Liver (tissue), 9 donors: Measurements from ENCODE around the gene CMTM8. TPM values are rescaled to one million over a fixed set of nuclear protein-coding genes. Genes with fewer than 3 reads are reported as not detected.

ENCODE experiments used
- DNase-seq: peaks from one replicate; pipeline ENCODE4 v3.0.0-alpha.2; 2017; ENCODE audit warnings: low spot score
- H3K27ac ChIP-seq, 2 donors: one replicate each; pipeline ENCODE4 v1.7.0; 2013; ENCODE audit warnings: inconsistent platforms in 2 of 2, low read length in 2 of 2, control low read depth in 1 of 2, low read depth in 1 of 2, mild to moderate bottlenecking in 1 of 2
- H3K27me3 ChIP-seq, 4 donors: one replicate each; pipeline versions ENCODE4 v1.6.1 to v1.7.0; 2013; ENCODE audit warnings: low read length in 3 of 4, inconsistent platforms in 1 of 4, mild to moderate bottlenecking in 1 of 4, moderate library complexity in 1 of 4; ENCODE audit not compliant: control insufficient read depth in 4 of 4, insufficient read depth in 4 of 4
- H3K36me3 ChIP-seq, 4 donors: one replicate each; pipeline versions ENCODE4 v1.6.1 to v1.7.0; 2013; ENCODE audit warnings: low read length in 3 of 4, mild to moderate bottlenecking in 3 of 4, low read depth in 1 of 4, moderate library complexity in 1 of 4; ENCODE audit not compliant: control insufficient read depth in 4 of 4, insufficient read depth in 3 of 4
- H3K4me1 ChIP-seq, 4 donors: one replicate each; pipeline versions ENCODE4 v1.6.1 to v1.7.0; 2013; ENCODE audit warnings: low read length in 3 of 4, mild to moderate bottlenecking in 3 of 4, moderate library complexity in 1 of 4; ENCODE audit not compliant: control insufficient read depth in 4 of 4, insufficient read depth in 4 of 4
- H3K4me3 ChIP-seq, 3 donors: one replicate each; pipeline versions ENCODE4 v1.6.1 to v1.7.0; 2013; ENCODE audit warnings: low read length in 3 of 3, control low read depth in 1 of 3, low read depth in 1 of 3, mild to moderate bottlenecking in 1 of 3
- H3K9ac ChIP-seq, 2 donors: one replicate each; pipeline ENCODE4 v1.7.0; 2013; ENCODE audit warnings: low read length in 2 of 2, mild to moderate bottlenecking in 2 of 2, moderate library complexity in 2 of 2, control low read depth in 1 of 2, low read depth in 1 of 2
- H3K9me3 ChIP-seq, 4 donors: one replicate each; pipeline versions ENCODE4 v1.6.1 to v1.7.0; 2013; ENCODE audit warnings: low read length in 3 of 4; ENCODE audit not compliant: control insufficient read depth in 4 of 4
- EGR1 ChIP-seq, 2 donors: IDR thresholded peaks; 2 replicates each; pipeline ENCODE4 v1.6.1; 2016 to 2018; ENCODE audit warnings: antibody characterized with exemption in 2 of 2, low read depth in 2 of 2
- FOXA1 ChIP-seq: IDR thresholded peaks from 2 replicates; pipeline ENCODE4 v1.6.1; 2016; ENCODE audit warnings: antibody characterized with exemption
- FOXA2 ChIP-seq: IDR thresholded peaks from 2 replicates; pipeline ENCODE4 v1.6.1; 2016; ENCODE audit warnings: antibody characterized with exemption
- GABPA ChIP-seq, 2 donors: IDR thresholded peaks in 1 of 2; conservative IDR thresholded peaks in 1 of 2; 2 replicates each; pipeline ENCODE4 v1.6.1; 2016; ENCODE audit warnings: antibody characterized with exemption in 2 of 2, mild to moderate bottlenecking in 1 of 2, moderate library complexity in 1 of 2
- HNF4A ChIP-seq, 2 donors: conservative IDR thresholded peaks; 2 replicates each; pipeline ENCODE4 v1.6.1; 2016; ENCODE audit warnings: antibody characterized with exemption in 2 of 2, mild to moderate bottlenecking in 2 of 2
- HNF4G ChIP-seq: IDR thresholded peaks from 2 replicates; pipeline ENCODE4 v1.6.1; 2016; ENCODE audit warnings: antibody characterized with exemption
- JUND ChIP-seq, 2 donors: IDR thresholded peaks; 2 replicates each; pipeline ENCODE4 v1.6.1; 2016; ENCODE audit warnings: antibody characterized with exemption in 2 of 2
- NR2F2 ChIP-seq: IDR thresholded peaks from 2 replicates; pipeline ENCODE4 v1.6.1; 2016; ENCODE audit warnings: antibody characterized with exemption
- RAD21 ChIP-seq, 2 donors: IDR thresholded peaks; 2 replicates each; pipeline ENCODE4 v1.6.1; 2016; ENCODE audit warnings: antibody characterized with exemption in 2 of 2, mild to moderate bottlenecking in 2 of 2
- RXRA ChIP-seq, 2 donors: IDR thresholded peaks; 2 replicates each; pipeline ENCODE4 v1.6.1; 2017 to 2018; ENCODE audit warnings: antibody characterized with exemption in 2 of 2, mild to moderate bottlenecking in 1 of 2
- SP1 ChIP-seq: IDR thresholded peaks from 2 replicates; pipeline ENCODE4 v1.6.1; 2018; ENCODE audit warnings: antibody characterized with exemption, mild to moderate bottlenecking
- TAF1 ChIP-seq: conservative IDR thresholded peaks from 2 replicates; pipeline ENCODE4 v1.6.1; 2016; ENCODE audit warnings: antibody characterized with exemption, mild to moderate bottlenecking
- YY1 ChIP-seq: IDR thresholded peaks from 2 replicates; pipeline ENCODE4 v1.6.1; 2016; ENCODE audit warnings: antibody characterized with exemption, mild to moderate bottlenecking
- WGBS: extraction: QIAGEN DNeasy Blood & Tissue Kit; methylation state at CpG from one replicate; pipeline ENCODE4 v1.1.7; 2013; 5-methylcytosine and 5-hydroxymethylcytosine counted together
- polyA plus RNA-seq, 2 donors: library from polyadenylated mRNA; stranded (reverse) in 1 of 2; unstranded in 1 of 2; fragments of 200-250 nt in 1 of 2; fragments of >200 nt in 1 of 2; fragmentation: Nextera tagmentation in 1 of 2; extraction: Ambion mirVana in 1 of 2; gene quantifications; one replicate each; pipeline versions ENCODE4 v1.2.1 to v1.2.3, GENCODE V29; 2013 to 2015
- total RNA-seq, 2 donors: library from RNA; depleted of rRNA; stranded (reverse); fragments of >200 nt; gene quantifications; one replicate each; pipeline ENCODE4 v1.2.3, GENCODE V29; 2014
- TF ChIP-seq, protein P1 (sequence below): IDR thresholded peaks from 2 replicates; pipeline ENCODE4 v1.6.1; 2016; ENCODE audit warnings: antibody characterized with exemption
- TF ChIP-seq, protein P2 (sequence below): IDR thresholded peaks from 2 replicates; pipeline ENCODE4 v1.6.1; 2016; ENCODE audit warnings: antibody characterized with exemption
- TF ChIP-seq, protein P3 (sequence below): IDR thresholded peaks from 2 replicates; pipeline ENCODE4 v1.6.1; 2016; ENCODE audit warnings: antibody characterized with exemption
- TF ChIP-seq, protein P4 (sequence below): fragments of 150-350 bp; IDR thresholded peaks from 2 replicates; pipeline ENCODE4 v1.5.1; 2017; ENCODE audit warnings: improper control_type of control experiment, low read depth, low read length; ENCODE audit not compliant: missing input control
- TF ChIP-seq, protein P5 (sequence below): IDR thresholded peaks from 2 replicates; pipeline ENCODE4 v1.6.1; 2016; ENCODE audit warnings: antibody characterized with exemption, mild to moderate bottlenecking
- donor health status: healthy.
- donor health status: healthy.
- donor health status: healthy.
- donor health status: healthy.
- donor health status: healthy.

The CMTM8 gene
- total and polyA plus RNA-seq, 4 donors, result 4.3 to 44.6 (median 12.5) TPM

DNA sequence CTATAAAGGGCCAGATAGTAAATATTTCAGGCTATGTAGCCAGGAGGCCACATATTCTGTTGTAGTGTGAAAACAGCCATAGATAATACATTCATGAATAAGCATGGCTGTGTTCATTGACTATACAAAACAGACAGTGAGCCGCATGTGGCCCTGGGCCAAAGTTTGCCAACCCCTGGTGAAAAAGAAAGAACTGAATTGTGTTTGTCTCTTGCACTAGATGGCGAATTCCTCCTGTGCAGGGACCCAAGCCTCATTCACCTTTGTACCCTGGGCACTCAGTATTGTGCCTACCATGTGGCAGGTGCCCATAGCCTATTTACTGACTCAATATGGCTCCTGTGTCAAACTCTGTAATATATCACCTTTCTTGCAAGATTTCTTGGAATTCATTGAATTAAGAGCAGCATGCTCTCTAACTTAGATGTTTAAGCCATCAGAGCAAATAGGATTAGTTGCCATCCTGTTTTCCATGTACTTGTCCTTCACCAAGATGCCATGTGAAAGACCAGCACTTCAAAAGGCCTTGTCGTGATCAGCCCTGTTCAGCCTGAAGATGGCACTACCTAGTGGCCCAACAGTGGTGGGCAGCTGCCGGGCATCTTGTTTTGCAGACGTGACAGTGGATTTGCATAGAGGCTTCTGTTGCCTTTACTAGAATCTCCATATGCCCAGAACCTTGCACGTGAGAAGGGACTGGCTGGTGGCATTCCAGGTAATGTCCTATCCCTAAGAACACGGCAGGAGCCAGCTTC lies 102.3 kb downstream of the CMTM8 start:
- no peak for DNase-seq
- Histone ChIP-seq H3K9ac (no peak overlapping the region), H3K9me3 (no peaks in the 10 kb centered on the region), H3K4me1 (peaks cover 2 to 17% (median 13%) of the 10 kb centered on the region in 4 donors), H3K27me3 (no peaks in the 10 kb centered on the region), H3K27ac (peak overlapping the region in 1 of 2 donors; percentile 3), H3K4me3 (no peak overlapping the region), H3K36me3 (no peaks in the 10 kb centered on the region)
- TF ChIP-seq, protein P1, sequence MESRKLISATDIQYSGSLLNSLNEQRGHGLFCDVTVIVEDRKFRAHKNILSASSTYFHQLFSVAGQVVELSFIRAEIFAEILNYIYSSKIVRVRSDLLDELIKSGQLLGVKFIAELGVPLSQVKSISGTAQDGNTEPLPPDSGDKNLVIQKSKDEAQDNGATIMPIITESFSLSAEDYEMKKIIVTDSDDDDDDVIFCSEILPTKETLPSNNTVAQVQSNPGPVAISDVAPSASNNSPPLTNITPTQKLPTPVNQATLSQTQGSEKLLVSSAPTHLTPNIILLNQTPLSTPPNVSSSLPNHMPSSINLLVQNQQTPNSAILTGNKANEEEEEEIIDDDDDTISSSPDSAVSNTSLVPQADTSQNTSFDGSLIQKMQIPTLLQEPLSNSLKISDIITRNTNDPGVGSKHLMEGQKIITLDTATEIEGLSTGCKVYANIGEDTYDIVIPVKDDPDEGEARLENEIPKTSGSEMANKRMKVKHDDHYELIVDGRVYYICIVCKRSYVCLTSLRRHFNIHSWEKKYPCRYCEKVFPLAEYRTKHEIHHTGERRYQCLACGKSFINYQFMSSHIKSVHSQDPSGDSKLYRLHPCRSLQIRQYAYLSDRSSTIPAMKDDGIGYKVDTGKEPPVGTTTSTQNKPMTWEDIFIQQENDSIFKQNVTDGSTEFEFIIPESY, result no peak
- TF ChIP-seq HNF4G, result peak; percentile 91
- TF ChIP-seq, protein P2, sequence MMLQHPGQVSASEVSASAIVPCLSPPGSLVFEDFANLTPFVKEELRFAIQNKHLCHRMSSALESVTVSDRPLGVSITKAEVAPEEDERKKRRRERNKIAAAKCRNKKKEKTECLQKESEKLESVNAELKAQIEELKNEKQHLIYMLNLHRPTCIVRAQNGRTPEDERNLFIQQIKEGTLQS, result no peak
- TF ChIP-seq, protein P3, sequence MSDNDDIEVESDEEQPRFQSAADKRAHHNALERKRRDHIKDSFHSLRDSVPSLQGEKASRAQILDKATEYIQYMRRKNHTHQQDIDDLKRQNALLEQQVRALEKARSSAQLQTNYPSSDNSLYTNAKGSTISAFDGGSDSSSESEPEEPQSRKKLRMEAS, result peak; percentile 88
- TF ChIP-seq SP1, result peak; percentile 86
- no peak for TF ChIP-seq JUND (IDR thresholded peaks at IDR 0.05)
- TF ChIP-seq RXRA (IDR thresholded peaks at IDR 0.05), result peak; percentile 74 to 80
- TF ChIP-seq YY1, result peak; percentile 89
- no peak for TF ChIP-seq TAF1
- no peak for TF ChIP-seq FOXA1
- TF ChIP-seq HNF4A (conservative IDR thresholded peaks at IDR 0.05), result peak; percentile 95 to 97
- TF ChIP-seq RAD21 (IDR thresholded peaks at IDR 0.05), result peak; percentile 65 to 71
- peak; percentile 42 for TF ChIP-seq FOXA2
- TF ChIP-seq GABPA (IDR thresholded peaks at IDR 0.05 in 1 of 2, conservative IDR thresholded peaks at IDR 0.05 in 1 of 2), result no peak
- TF ChIP-seq, protein P4, sequence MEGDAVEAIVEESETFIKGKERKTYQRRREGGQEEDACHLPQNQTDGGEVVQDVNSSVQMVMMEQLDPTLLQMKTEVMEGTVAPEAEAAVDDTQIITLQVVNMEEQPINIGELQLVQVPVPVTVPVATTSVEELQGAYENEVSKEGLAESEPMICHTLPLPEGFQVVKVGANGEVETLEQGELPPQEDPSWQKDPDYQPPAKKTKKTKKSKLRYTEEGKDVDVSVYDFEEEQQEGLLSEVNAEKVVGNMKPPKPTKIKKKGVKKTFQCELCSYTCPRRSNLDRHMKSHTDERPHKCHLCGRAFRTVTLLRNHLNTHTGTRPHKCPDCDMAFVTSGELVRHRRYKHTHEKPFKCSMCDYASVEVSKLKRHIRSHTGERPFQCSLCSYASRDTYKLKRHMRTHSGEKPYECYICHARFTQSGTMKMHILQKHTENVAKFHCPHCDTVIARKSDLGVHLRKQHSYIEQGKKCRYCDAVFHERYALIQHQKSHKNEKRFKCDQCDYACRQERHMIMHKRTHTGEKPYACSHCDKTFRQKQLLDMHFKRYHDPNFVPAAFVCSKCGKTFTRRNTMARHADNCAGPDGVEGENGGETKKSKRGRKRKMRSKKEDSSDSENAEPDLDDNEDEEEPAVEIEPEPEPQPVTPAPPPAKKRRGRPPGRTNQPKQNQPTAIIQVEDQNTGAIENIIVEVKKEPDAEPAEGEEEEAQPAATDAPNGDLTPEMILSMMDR, result peak; percentile 26
- TF ChIP-seq, protein P5, sequence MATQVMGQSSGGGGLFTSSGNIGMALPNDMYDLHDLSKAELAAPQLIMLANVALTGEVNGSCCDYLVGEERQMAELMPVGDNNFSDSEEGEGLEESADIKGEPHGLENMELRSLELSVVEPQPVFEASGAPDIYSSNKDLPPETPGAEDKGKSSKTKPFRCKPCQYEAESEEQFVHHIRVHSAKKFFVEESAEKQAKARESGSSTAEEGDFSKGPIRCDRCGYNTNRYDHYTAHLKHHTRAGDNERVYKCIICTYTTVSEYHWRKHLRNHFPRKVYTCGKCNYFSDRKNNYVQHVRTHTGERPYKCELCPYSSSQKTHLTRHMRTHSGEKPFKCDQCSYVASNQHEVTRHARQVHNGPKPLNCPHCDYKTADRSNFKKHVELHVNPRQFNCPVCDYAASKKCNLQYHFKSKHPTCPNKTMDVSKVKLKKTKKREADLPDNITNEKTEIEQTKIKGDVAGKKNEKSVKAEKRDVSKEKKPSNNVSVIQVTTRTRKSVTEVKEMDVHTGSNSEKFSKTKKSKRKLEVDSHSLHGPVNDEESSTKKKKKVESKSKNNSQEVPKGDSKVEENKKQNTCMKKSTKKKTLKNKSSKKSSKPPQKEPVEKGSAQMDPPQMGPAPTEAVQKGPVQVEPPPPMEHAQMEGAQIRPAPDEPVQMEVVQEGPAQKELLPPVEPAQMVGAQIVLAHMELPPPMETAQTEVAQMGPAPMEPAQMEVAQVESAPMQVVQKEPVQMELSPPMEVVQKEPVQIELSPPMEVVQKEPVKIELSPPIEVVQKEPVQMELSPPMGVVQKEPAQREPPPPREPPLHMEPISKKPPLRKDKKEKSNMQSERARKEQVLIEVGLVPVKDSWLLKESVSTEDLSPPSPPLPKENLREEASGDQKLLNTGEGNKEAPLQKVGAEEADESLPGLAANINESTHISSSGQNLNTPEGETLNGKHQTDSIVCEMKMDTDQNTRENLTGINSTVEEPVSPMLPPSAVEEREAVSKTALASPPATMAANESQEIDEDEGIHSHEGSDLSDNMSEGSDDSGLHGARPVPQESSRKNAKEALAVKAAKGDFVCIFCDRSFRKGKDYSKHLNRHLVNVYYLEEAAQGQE, result no peak
- peak; percentile 16 for TF ChIP-seq NR2F2
- TF ChIP-seq EGR1 (IDR thresholded peaks at IDR 0.05; ENCODE audit: low read depth in 2 of 2), result no peak
- WGBS, result 74% methylated on average over 7 of the region's 7 CpGs
